GM12878 (cell line): Measurements from ENCODE around the gene DEPDC7. TPM values are rescaled to one million over a fixed set of nuclear protein-coding genes. Genes with fewer than 3 reads are reported as not detected.

ENCODE experiments used
- ATAC-seq: fragments of 200-7000 bp; cut with Tn5 transposase; 3 replicates; pipeline ENCODE4 v1.9.1; 2020; ENCODE audit warnings: mild to moderate bottlenecking, moderate library complexity
- BruUV-seq: library from RNA; stranded (reverse); fragments of 400-500 nt; replicated peaks from 2 replicates; lab custom pipeline; 2021; lab: Mats Ljungman, UMichigan
- CTCF ChIA-PET: fragments of 300-600 bp; sonication (Branson Sonifier 250); formaldehyde crosslinking; extraction: SDS; loops from one replicate; lab custom pipeline; 2021; ENCODE audit warnings: inconsistent platforms; lab: Yijun Ruan, JAX
- POLR2A ChIA-PET: fragments of 350-600 bp; formaldehyde crosslinking; extraction: SDS; loops from one replicate; lab custom pipeline; 2021; ENCODE audit warnings: inconsistent platforms; lab: Charles Lee
- RAD21 ChIA-PET: fragments of 300-600 bp; sonication (Branson Sonifier 250); formaldehyde crosslinking; loops from one replicate; lab custom pipeline; 2023; ENCODE audit warnings: antibody characterized with exemption; ENCODE audit not compliant: unreplicated experiment; lab: Charles Lee
- SMC1A ChIA-PET: fragments of 300-600 bp; sonication (Branson Sonifier 250); formaldehyde crosslinking; loops from one replicate; lab custom pipeline; 2023; ENCODE audit not compliant: unreplicated experiment, uncharacterized antibody; lab: Charles Lee
- DNase-seq: peaks from one replicate; pipeline ENCODE4 v3.0.0-alpha.2; 2011; ENCODE audit warnings: low read depth, low spot score
- FAIRE-seq: peaks from 3 replicates; lab custom pipeline; 2011; peaks lifted over from hg19 to GRCh38; lab: Jason Lieb, UNC
- H2AFZ ChIP-seq: 2 replicates; pipeline ENCODE4 v1.6.0; 2011; ENCODE audit warnings: low read depth, low read length, control low read depth; ENCODE audit not compliant: control insufficient read depth
- H3K27ac ChIP-seq: 2 replicates; pipeline ENCODE4 v1.5.1; 2011; ENCODE audit warnings: control low read depth; ENCODE audit not compliant: control insufficient read depth, insufficient read depth
- H3K27me3 ChIP-seq, 2 experiments: replicated peaks in 1 of 2; 2 replicates each; pipeline versions ENCODE4 v1.6.0 to v1.6.1; 2011; ENCODE audit warnings: low read length in 1 of 2; ENCODE audit not compliant: control insufficient read depth in 2 of 2, insufficient read depth in 2 of 2
- H3K36me3 ChIP-seq, 2 experiments: 2 replicates each; pipeline ENCODE4 v1.5.1; 2011; ENCODE audit warnings: low read length in 1 of 2; ENCODE audit not compliant: control insufficient read depth in 2 of 2, insufficient read depth in 2 of 2
- H3K4me1 ChIP-seq: 2 replicates; pipeline ENCODE4 v1.6.1; 2011; ENCODE audit warnings: mild to moderate bottlenecking, low read length, moderate library complexity, mixed read lengths; ENCODE audit not compliant: control insufficient read depth, insufficient read depth
- H3K4me2 ChIP-seq: 2 replicates; pipeline ENCODE4 v1.6.0; 2011; ENCODE audit warnings: control low read depth; ENCODE audit not compliant: control insufficient read depth, insufficient read depth
- H3K4me3 ChIP-seq: fragments of 200-600 bp; sonication (generic); 2 replicates; pipeline ENCODE4 v1.5.1; 2016
- H3K79me2 ChIP-seq: 2 replicates; pipeline ENCODE4 v1.6.0; 2011; ENCODE audit warnings: low read length; ENCODE audit not compliant: control insufficient read depth, insufficient read depth
- H3K9ac ChIP-seq: 2 replicates; pipeline ENCODE4 v1.8.0; 2011; ENCODE audit warnings: low read length, control low read depth, mixed read lengths; ENCODE audit not compliant: control insufficient read depth, insufficient read depth
- H3K9me3 ChIP-seq: replicated peaks from 3 replicates; pipeline ENCODE4 v1.5.1; 2011; ENCODE audit warnings: mild to moderate bottlenecking, low read length; ENCODE audit not compliant: control insufficient read depth, insufficient read depth
- H4K20me1 ChIP-seq: 2 replicates; pipeline ENCODE4 v1.6.0; 2011; ENCODE audit not compliant: control insufficient read depth, insufficient read depth
- ATF7 ChIP-seq: fragments of 450-650 bp; IDR thresholded peaks from 2 replicates; pipeline ENCODE4 v1.6.1; 2016; ENCODE audit warnings: low read depth, mild to moderate bottlenecking
- BMI1 ChIP-seq: fragments of 450-650 bp; IDR thresholded peaks from 2 replicates; pipeline ENCODE4 v1.6.1; 2016; ENCODE audit warnings: mild to moderate bottlenecking, moderate library complexity, borderline replicate concordance
- CHD4 ChIP-seq: fragments of 200-600 bp; sonication (generic); IDR thresholded peaks from 2 replicates; pipeline ENCODE4 v1.6.1; 2016; ENCODE audit warnings: mild to moderate bottlenecking
- CREB1 ChIP-seq: IDR thresholded peaks from 2 replicates; pipeline ENCODE4 v1.6.1; 2012; ENCODE audit warnings: low read depth, mild to moderate bottlenecking, inconsistent platforms
- ETV6 ChIP-seq, 2 experiments: fragments of 450-650 bp in 1 of 2; IDR thresholded peaks in 1 of 2; conservative IDR thresholded peaks in 1 of 2; 2 replicates each; pipeline ENCODE4 v1.6.1; 2014; ENCODE audit warnings: antibody characterized with exemption in 1 of 2, borderline replicate concordance in 1 of 2, low read depth in 1 of 2, mild to moderate bottlenecking in 1 of 2, moderate library complexity in 1 of 2
- GABPA ChIP-seq: IDR thresholded peaks from 2 replicates; pipeline ENCODE4 v1.6.1; 2014; ENCODE audit warnings: antibody characterized with exemption, low read depth, mild to moderate bottlenecking, inconsistent platforms
- IRF4 ChIP-seq: IDR thresholded peaks from 2 replicates; pipeline ENCODE4 v1.6.1; 2011; ENCODE audit warnings: low read depth, low read length
- JUNB ChIP-seq: IDR thresholded peaks from 2 replicates; pipeline ENCODE4 v1.6.1; 2016; ENCODE audit warnings: antibody characterized with exemption, mild to moderate bottlenecking
- NBN ChIP-seq: fragments of 450-650 bp; IDR thresholded peaks from 2 replicates; pipeline ENCODE4 v1.6.1; 2016
- NFXL1 ChIP-seq: fragments of 450-650 bp; IDR thresholded peaks from 2 replicates; pipeline ENCODE4 v1.6.1; 2017; ENCODE audit warnings: antibody characterized with exemption, mild to moderate bottlenecking, borderline replicate concordance
- NR2F1 ChIP-seq: fragments of 450-650 bp; conservative IDR thresholded peaks from 2 replicates; pipeline ENCODE4 v1.6.1; 2017; ENCODE audit warnings: mild to moderate bottlenecking
- POLR2AphosphoS2 ChIP-seq: IDR thresholded peaks from 2 replicates; pipeline ENCODE4 v1.6.1; 2011; ENCODE audit warnings: low read depth, mild to moderate bottlenecking, low read length, improper control_type of control experiment, moderate library complexity
- POLR2AphosphoS5 ChIP-seq: IDR thresholded peaks from 2 replicates; pipeline ENCODE4 v1.6.1; 2011; ENCODE audit warnings: mild to moderate bottlenecking, low read length, inconsistent platforms
- SIX5 ChIP-seq: IDR thresholded peaks from 2 replicates; pipeline ENCODE4 v1.6.1; 2011; ENCODE audit warnings: mild to moderate bottlenecking, low read depth, low read length, moderate library complexity; ENCODE audit not compliant: severe bottlenecking
- TARDBP ChIP-seq: IDR thresholded peaks from 2 replicates; pipeline ENCODE4 v1.6.1; 2016; ENCODE audit warnings: borderline replicate concordance
- in situ Hi-C: fragments of 300-500 bp; cut with MboI; formaldehyde crosslinking; loops from 9 replicates; pipeline ENCODE4 v1.14.3; 2018; ENCODE audit warnings: mixed read lengths
- intact Hi-C: fragments of 100-400 bp; cut with micrococcal nuclease; formaldehyde crosslinking; loops from one replicate; pipeline ENCODE4 v1.14.2; 2022; ENCODE audit not compliant: unreplicated experiment
- polyA plus RNA-seq, 11 experiments: library from polyadenylated mRNA; depleted of rRNA in 4 of 11; unstranded in 6 of 11; stranded (reverse) in 5 of 11; fragments of >200 nt; fragmentation: Nextera tagmentation in 4 of 11; fragmentation: Illumina TruSeq in 1 of 11; extraction: Ambion mirVana in 4 of 11; extraction: Trizol in 1 of 11; gene quantifications; 1 replicate in 1 of 11; 2 replicates in 10 of 11; pipeline versions ENCODE4 v1.2.1 to v1.2.3, GENCODE V29; 2011 to 2016; ENCODE audit warnings: inconsistent platforms in 2 of 11, missing spikeins in 2 of 11, low read depth in 1 of 11
- total RNA-seq, 4 experiments: library from RNA; depleted of rRNA in 3 of 4; stranded (reverse); fragments of >200 nt in 3 of 4; fragmentation: Illumina TruSeq in 1 of 4; extraction: Trizol in 1 of 4; gene quantifications; 2 replicates each; pipeline versions ENCODE4 v1.2.1 to v1.2.3, GENCODE V29; 2013 to 2021
- TF ChIP-seq, protein P1 (sequence below): fragments of 450-650 bp; IDR thresholded peaks from 2 replicates; pipeline ENCODE4 v1.6.1; 2018; ENCODE audit warnings: mild to moderate bottlenecking, low read depth, moderate library complexity; ENCODE audit not compliant: partially characterized antibody
- TF ChIP-seq, protein P2 (sequence below): fragments of 450-650 bp; IDR thresholded peaks from 2 replicates; pipeline ENCODE4 v1.6.1; 2017; ENCODE audit warnings: mild to moderate bottlenecking, moderate library complexity

The DEPDC7 gene
- total and polyA plus RNA-seq, 10 of the 15 experiments (the other 5 are each of a cell fraction or from before 2014, with no cell fraction given) = 0.06 to 1.1 (median 0.49) TPM

DNA sequence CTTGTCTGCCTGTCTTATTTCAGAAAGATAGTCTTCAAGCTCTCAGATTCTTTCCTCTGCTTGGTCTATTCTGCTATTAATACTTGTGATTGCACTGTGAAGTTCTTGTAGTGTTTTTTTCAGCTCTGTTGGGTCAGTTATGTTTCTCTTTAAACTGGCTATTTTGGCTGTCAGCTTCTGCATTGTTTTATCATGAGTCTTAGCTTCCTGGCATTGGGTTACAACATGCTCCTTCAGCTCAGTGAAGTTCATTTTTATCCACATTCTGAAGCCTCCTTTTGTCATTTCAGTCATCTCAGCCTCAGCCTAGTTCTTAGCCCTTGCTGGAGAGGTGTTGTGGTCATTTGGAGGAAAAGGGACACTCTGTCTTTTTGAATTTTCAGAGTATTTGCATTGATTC, 15.5 kb upstream of the DEPDC7 start:
- ChIA-PET SMC1A (no interaction called here), POLR2A (no interaction called here), RAD21 (no interaction called here), CTCF (interaction anchor here (2.4 kb wide), 1 partner anchor 65 kb away, joined by 5 read pairs; no protein-coding TSS in a partner anchor)
- no peak for DNase-seq
- Histone ChIP-seq H3K4me2 (no peak overlapping the region), H3K27ac (no peak overlapping the region), H3K36me3 (no peaks in the 10 kb centered on the region), H3K27me3 (no peaks in the 10 kb centered on the region), H3K4me3 (no peak overlapping the region), H3K79me2 (no peaks in the 10 kb centered on the region), H3K9me3 (no peaks in the 10 kb centered on the region), H3K4me1 (no peaks in the 10 kb centered on the region), H4K20me1 (no peaks in the 10 kb centered on the region), H3K9ac (no peak overlapping the region), H2AFZ (no peak overlapping the region)
- ATAC-seq = no peak
- intact Hi-C loops (no loop called here), in situ Hi-C loops (no loop called here)
- FAIRE-seq = no peak
- BruUV-seq = no TSS peak
- no peak for TF ChIP-seq ATF7
- TF ChIP-seq NR2F1 = no peak
- TF ChIP-seq POLR2AphosphoS2 = no peak
- TF ChIP-seq TARDBP = no peak
- no peak for TF ChIP-seq CREB1
- TF ChIP-seq ETV6 (conservative IDR thresholded peaks at IDR 0.05 in 1 of 2, IDR thresholded peaks at IDR 0.05 in 1 of 2; ENCODE audit: borderline replicate concordance in 1 of 2, low read depth in 1 of 2) = no peak
- TF ChIP-seq SIX5 = no peak
- TF ChIP-seq JUNB = no peak
- no peak for TF ChIP-seq IRF4
- TF ChIP-seq POLR2AphosphoS5 = no peak
- no peak for TF ChIP-seq CHD4
- TF ChIP-seq BMI1 = no peak
- TF ChIP-seq, protein P1, sequence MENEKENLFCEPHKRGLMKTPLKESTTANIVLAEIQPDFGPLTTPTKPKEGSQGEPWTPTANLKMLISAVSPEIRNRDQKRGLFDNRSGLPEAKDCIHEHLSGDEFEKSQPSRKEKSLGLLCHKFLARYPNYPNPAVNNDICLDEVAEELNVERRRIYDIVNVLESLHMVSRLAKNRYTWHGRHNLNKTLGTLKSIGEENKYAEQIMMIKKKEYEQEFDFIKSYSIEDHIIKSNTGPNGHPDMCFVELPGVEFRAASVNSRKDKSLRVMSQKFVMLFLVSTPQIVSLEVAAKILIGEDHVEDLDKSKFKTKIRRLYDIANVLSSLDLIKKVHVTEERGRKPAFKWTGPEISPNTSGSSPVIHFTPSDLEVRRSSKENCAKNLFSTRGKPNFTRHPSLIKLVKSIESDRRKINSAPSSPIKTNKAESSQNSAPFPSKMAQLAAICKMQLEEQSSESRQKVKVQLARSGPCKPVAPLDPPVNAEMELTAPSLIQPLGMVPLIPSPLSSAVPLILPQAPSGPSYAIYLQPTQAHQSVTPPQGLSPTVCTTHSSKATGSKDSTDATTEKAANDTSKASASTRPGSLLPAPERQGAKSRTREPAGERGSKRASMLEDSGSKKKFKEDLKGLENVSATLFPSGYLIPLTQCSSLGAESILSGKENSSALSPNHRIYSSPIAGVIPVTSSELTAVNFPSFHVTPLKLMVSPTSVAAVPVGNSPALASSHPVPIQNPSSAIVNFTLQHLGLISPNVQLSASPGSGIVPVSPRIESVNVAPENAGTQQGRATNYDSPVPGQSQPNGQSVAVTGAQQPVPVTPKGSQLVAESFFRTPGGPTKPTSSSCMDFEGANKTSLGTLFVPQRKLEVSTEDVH = no peak
- TF ChIP-seq NFXL1 = no peak
- no peak for TF ChIP-seq NBN
- TF ChIP-seq, protein P2, sequence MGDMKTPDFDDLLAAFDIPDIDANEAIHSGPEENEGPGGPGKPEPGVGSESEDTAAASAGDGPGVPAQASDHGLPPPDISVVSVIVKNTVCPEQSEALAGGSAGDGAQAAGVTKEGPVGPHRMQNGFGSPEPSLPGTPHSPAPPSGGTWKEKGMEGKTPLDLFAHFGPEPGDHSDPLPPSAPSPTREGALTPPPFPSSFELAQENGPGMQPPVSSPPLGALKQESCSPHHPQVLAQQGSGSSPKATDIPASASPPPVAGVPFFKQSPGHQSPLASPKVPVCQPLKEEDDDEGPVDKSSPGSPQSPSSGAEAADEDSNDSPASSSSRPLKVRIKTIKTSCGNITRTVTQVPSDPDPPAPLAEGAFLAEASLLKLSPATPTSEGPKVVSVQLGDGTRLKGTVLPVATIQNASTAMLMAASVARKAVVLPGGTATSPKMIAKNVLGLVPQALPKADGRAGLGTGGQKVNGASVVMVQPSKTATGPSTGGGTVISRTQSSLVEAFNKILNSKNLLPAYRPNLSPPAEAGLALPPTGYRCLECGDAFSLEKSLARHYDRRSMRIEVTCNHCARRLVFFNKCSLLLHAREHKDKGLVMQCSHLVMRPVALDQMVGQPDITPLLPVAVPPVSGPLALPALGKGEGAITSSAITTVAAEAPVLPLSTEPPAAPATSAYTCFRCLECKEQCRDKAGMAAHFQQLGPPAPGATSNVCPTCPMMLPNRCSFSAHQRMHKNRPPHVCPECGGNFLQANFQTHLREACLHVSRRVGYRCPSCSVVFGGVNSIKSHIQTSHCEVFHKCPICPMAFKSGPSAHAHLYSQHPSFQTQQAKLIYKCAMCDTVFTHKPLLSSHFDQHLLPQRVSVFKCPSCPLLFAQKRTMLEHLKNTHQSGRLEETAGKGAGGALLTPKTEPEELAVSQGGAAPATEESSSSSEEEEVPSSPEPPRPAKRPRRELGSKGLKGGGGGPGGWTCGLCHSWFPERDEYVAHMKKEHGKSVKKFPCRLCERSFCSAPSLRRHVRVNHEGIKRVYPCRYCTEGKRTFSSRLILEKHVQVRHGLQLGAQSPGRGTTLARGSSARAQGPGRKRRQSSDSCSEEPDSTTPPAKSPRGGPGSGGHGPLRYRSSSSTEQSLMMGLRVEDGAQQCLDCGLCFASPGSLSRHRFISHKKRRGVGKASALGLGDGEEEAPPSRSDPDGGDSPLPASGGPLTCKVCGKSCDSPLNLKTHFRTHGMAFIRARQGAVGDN = no peak
- no peak for TF ChIP-seq GABPA
